ENCODE results near the gene GOLGA7B.

Gene GOLGA7B

DNA sequence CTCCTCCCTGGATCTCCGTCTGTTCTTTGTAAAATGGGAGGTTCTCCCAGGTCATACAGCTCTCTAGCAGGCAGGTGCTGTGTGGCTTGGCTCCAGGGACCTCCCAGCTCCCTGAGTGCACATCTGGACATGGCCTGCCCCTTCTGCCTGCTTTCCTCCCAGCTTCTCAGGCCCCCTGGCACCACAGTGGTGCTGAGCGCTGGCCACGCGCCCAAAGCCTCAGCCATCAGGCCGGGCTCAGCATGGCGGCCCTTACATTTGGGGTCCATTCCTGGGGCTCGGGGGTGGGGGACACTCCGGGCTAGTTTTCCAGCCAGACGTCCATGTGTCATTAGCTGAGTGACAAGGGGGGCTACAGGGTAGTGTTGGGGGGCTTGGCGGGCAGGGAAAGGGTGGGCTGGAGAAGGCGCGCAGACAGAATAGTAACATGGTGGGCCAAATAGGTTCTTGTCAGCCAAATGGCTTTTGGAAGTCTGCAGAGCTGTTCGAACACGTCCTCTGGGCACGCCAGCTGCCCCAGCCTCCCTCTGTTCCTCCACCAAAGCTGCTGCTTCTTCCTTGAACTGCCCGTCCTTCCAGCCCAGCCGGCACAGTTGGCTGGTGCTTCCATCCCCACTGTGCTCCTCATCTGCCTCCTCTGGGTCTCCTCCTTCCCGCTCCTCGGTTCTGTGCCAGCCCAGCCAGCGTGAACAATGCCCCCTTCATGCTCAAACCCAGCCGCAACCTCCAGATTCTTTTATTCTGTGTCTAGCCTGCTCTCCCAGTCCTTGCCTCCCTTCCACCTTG is 65.9 kb downstream of the GOLGA7B start:
- no peak for DNase-seq
- Histone ChIP-seq H3K4me2 (ENCODE audit: low read length, poor library complexity, severe bottlenecking) (no peak overlapping the region), H3K9ac (ENCODE audit: low read length) (no peak overlapping the region), H2BK12ac (ENCODE audit: low read length in 2 of 2) (no peak overlapping the region), H3K27me3 (ENCODE audit: control insufficient read depth in 1 of 2, insufficient read depth in 1 of 2, low read length in 2 of 2) (peaks cover 75 to 93% of the 10 kb centered on the region in 2 experiments), H3K18ac (ENCODE audit: low read depth in 1 of 2, low read length in 2 of 2) (no peak overlapping the region), H3K4me3 (ENCODE audit: insufficient read depth in 1 of 2, low read depth in 1 of 2, low read length in 2 of 2) (no peak overlapping the region), H4K91ac (ENCODE audit: low read length) (no peak overlapping the region), H2BK5ac (ENCODE audit: low read depth, low read length, poor library complexity, severe bottlenecking) (no peak overlapping the region), H3K4ac (ENCODE audit: low read depth in 1 of 2, low read length in 2 of 2) (no peak overlapping the region), H3K36me3 (ENCODE audit: control insufficient read depth in 1 of 2, insufficient read depth in 2 of 2, low read depth in 1 of 2, low read length in 2 of 2) (no peaks in the 10 kb centered on the region), H2AFZ (ENCODE audit: low read depth, low read length) (no peak overlapping the region), H3K23ac (ENCODE audit: low read length in 2 of 2) (no peak overlapping the region), H3K4me1 (ENCODE audit: control insufficient read depth, insufficient read depth, low read depth, low read length) (peaks cover 3% of the 10 kb centered on the region), H2BK120ac (ENCODE audit: low read depth, low read length) (no peak overlapping the region), H2AK5ac (ENCODE audit: low read length, severe bottlenecking) (no peak overlapping the region), H3K27ac (ENCODE audit: low read length, poor library complexity, severe bottlenecking) (no peak overlapping the region), H3K79me1 (replicated peaks; ENCODE audit: low read length, poor library complexity, severe bottlenecking) (no peaks in the 10 kb centered on the region), H4K8ac (ENCODE audit: low read length) (no peak overlapping the region), H3K9me3 (ENCODE audit: control insufficient read depth, low read length) (no peaks in the 10 kb centered on the region), H3K14ac (ENCODE audit: low read length in 2 of 2) (no peak overlapping the region), H2BK15ac (ENCODE audit: low read depth, poor library complexity, severe bottlenecking) (no peak overlapping the region)
- 84% methylated on average over 18 of the region's 21 CpGs for WGBS

- H2AK5ac ChIP-seq (ENCODE audit: low read length, severe bottlenecking) = no peak overlapping the region
- no peaks in the 10 kb centered on the region for H3K9me3 ChIP-seq (ENCODE audit: control insufficient read depth, low read length)
- no peak overlapping the region for H4K8ac ChIP-seq (ENCODE audit: low read length)
- H2BK120ac ChIP-seq (ENCODE audit: low read depth, low read length) = no peak overlapping the region
- H2AFZ ChIP-seq (ENCODE audit: low read depth, low read length) = no peak overlapping the region
- no peaks in the 10 kb centered on the region for H3K79me1 ChIP-seq (replicated peaks; ENCODE audit: low read length, poor library complexity, severe bottlenecking)
- no peak overlapping the region for H3K27ac ChIP-seq (ENCODE audit: low read length, poor library complexity, severe bottlenecking)
- H3K4me3 ChIP-seq (ENCODE audit: insufficient read depth in 1 of 2, low read depth in 1 of 2, low read length in 2 of 2) = no peak overlapping the region
- no peak overlapping the region for H3K14ac ChIP-seq (ENCODE audit: low read length in 2 of 2)
- H2BK12ac ChIP-seq (ENCODE audit: low read length in 2 of 2) = no peak overlapping the region
- H4K91ac ChIP-seq (ENCODE audit: low read length) = no peak overlapping the region
- no peak overlapping the region for H2BK15ac ChIP-seq (ENCODE audit: low read depth, poor library complexity, severe bottlenecking)
- H3K27me3 ChIP-seq (ENCODE audit: control insufficient read depth in 1 of 2, insufficient read depth in 1 of 2, low read length in 2 of 2) = peaks cover 69 to 92% of the 10 kb centered on the region in 2 experiments
- H3K9ac ChIP-seq (ENCODE audit: low read length) = peak overlapping the region; percentile 27
- H3K4me1 ChIP-seq (ENCODE audit: control insufficient read depth, insufficient read depth, low read depth, low read length) = peaks cover 3% of the 10 kb centered on the region
- no peak overlapping the region for H2BK5ac ChIP-seq (ENCODE audit: low read depth, low read length, poor library complexity, severe bottlenecking)
- H3K36me3 ChIP-seq (ENCODE audit: control insufficient read depth in 1 of 2, insufficient read depth in 2 of 2, low read depth in 1 of 2, low read length in 2 of 2) = no peaks in the 10 kb centered on the region
- H3K18ac ChIP-seq (ENCODE audit: low read depth in 1 of 2, low read length in 2 of 2) = no peak overlapping the region
- H3K23ac ChIP-seq (ENCODE audit: low read length in 2 of 2) = no peak overlapping the region
- H3K4ac ChIP-seq (ENCODE audit: low read depth in 1 of 2, low read length in 2 of 2) = no peak overlapping the region
- WGBS = 83% methylated on average over 4 of the region's 4 CpGs
- no peak overlapping the region for H3K4me2 ChIP-seq (ENCODE audit: low read length, poor library complexity, severe bottlenecking)
- no peak for DNase-seq
Observed at GRCh38 chr10:97916586-97916985, 66.9 kb downstream of the GOLGA7B start.

- Histone ChIP-seq H2AFZ (ENCODE audit: low read depth, low read length) (no peak overlapping the region), H3K4me3 (ENCODE audit: insufficient read depth in 1 of 2, low read depth in 1 of 2, low read length in 2 of 2) (no peak overlapping the region), H2BK120ac (ENCODE audit: low read depth, low read length) (no peak overlapping the region), H4K8ac (ENCODE audit: low read length) (no peak overlapping the region), H3K9me3 (ENCODE audit: control insufficient read depth, low read length) (no peaks in the 10 kb centered on the region), H3K36me3 (ENCODE audit: control insufficient read depth in 1 of 2, insufficient read depth in 2 of 2, low read depth in 1 of 2, low read length in 2 of 2) (no peaks in the 10 kb centered on the region), H4K91ac (ENCODE audit: low read length) (no peak overlapping the region), H2BK15ac (ENCODE audit: low read depth, poor library complexity, severe bottlenecking) (no peak overlapping the region), H2AK5ac (ENCODE audit: low read length, severe bottlenecking) (no peak overlapping the region), H3K4ac (ENCODE audit: low read depth in 1 of 2, low read length in 2 of 2) (no peak overlapping the region), H3K4me2 (ENCODE audit: low read length, poor library complexity, severe bottlenecking) (no peak overlapping the region), H2BK12ac (ENCODE audit: low read length in 2 of 2) (no peak overlapping the region), H3K18ac (ENCODE audit: low read depth in 1 of 2, low read length in 2 of 2) (no peak overlapping the region), H3K9ac (ENCODE audit: low read length) (no peak overlapping the region), H2BK5ac (ENCODE audit: low read depth, low read length, poor library complexity, severe bottlenecking) (no peak overlapping the region), H3K27me3 (ENCODE audit: control insufficient read depth in 1 of 2, insufficient read depth in 1 of 2, low read length in 2 of 2) (peaks cover 71 to 88% of the 10 kb centered on the region in 2 experiments), H3K27ac (ENCODE audit: low read length, poor library complexity, severe bottlenecking) (no peak overlapping the region), H3K4me1 (ENCODE audit: control insufficient read depth, insufficient read depth, low read depth, low read length) (peaks cover 3% of the 10 kb centered on the region), H3K23ac (ENCODE audit: low read length in 2 of 2) (no peak overlapping the region), H3K14ac (ENCODE audit: low read length in 2 of 2) (no peak overlapping the region), H3K79me1 (replicated peaks; ENCODE audit: low read length, poor library complexity, severe bottlenecking) (no peaks in the 10 kb centered on the region)
- 68% methylated on average over 2 of the region's 3 CpGs for WGBS
- DNase-seq = no peak
Observed at GRCh38 chr10:97919012-97919411, 69.4 kb downstream of the GOLGA7B start.

- Histone ChIP-seq H3K36me3 (ENCODE audit: control insufficient read depth in 1 of 2, insufficient read depth in 2 of 2, low read depth in 1 of 2, low read length in 2 of 2) (no peaks in the 10 kb centered on the region), H2BK5ac (ENCODE audit: low read depth, low read length, poor library complexity, severe bottlenecking) (no peak overlapping the region), H2AFZ (ENCODE audit: low read depth, low read length) (no peak overlapping the region), H2BK12ac (ENCODE audit: low read length in 2 of 2) (no peak overlapping the region), H3K14ac (ENCODE audit: low read length in 2 of 2) (no peak overlapping the region), H3K27ac (ENCODE audit: low read length, poor library complexity, severe bottlenecking) (no peak overlapping the region), H3K79me1 (replicated peaks; ENCODE audit: low read length, poor library complexity, severe bottlenecking) (no peaks in the 10 kb centered on the region), H3K27me3 (ENCODE audit: control insufficient read depth in 1 of 2, insufficient read depth in 1 of 2, low read length in 2 of 2) (peaks cover 79 to 91% of the 10 kb centered on the region in 2 experiments), H3K18ac (ENCODE audit: low read depth in 1 of 2, low read length in 2 of 2) (no peak overlapping the region), H3K9ac (ENCODE audit: low read length) (no peak overlapping the region), H3K23ac (ENCODE audit: low read length in 2 of 2) (no peak overlapping the region), H4K8ac (ENCODE audit: low read length) (no peak overlapping the region), H4K91ac (ENCODE audit: low read length) (no peak overlapping the region), H3K4me3 (ENCODE audit: insufficient read depth in 1 of 2, low read depth in 1 of 2, low read length in 2 of 2) (no peak overlapping the region), H2BK15ac (ENCODE audit: low read depth, poor library complexity, severe bottlenecking) (no peak overlapping the region), H3K4ac (ENCODE audit: low read depth in 1 of 2, low read length in 2 of 2) (no peak overlapping the region), H2BK120ac (ENCODE audit: low read depth, low read length) (no peak overlapping the region), H2AK5ac (ENCODE audit: low read length, severe bottlenecking) (no peak overlapping the region), H3K9me3 (ENCODE audit: control insufficient read depth, low read length) (no peaks in the 10 kb centered on the region), H3K4me2 (ENCODE audit: low read length, poor library complexity, severe bottlenecking) (no peak overlapping the region), H3K4me1 (ENCODE audit: control insufficient read depth, insufficient read depth, low read depth, low read length) (no peaks in the 10 kb centered on the region)
- WGBS = 47% methylated on average over 4 of the region's 4 CpGs
- no peak for DNase-seq
Observed at GRCh38 chr10:97920865-97921264, 71.2 kb downstream of the GOLGA7B start.
